GM23338 (cell line): ENCODE measurements around the gene JAKMIP2. TPM values are rescaled to one million over a fixed set of nuclear protein-coding genes. Genes with fewer than 3 reads are reported as not detected.

ENCODE experiments used
- ATAC-seq: fragments of 200-7000 bp; cut with Tn5 transposase; 3 replicates; pipeline ENCODE4 v1.9.1; 2020
- DNase-seq: peaks from one replicate; pipeline ENCODE4 v3.0.0-alpha.2; 2015; ENCODE audit warnings: low spot score
- H2AFZ ChIP-seq: fragments of 200-600 bp; sonication (generic); 2 replicates; pipeline ENCODE4 v1.8.0; 2016; ENCODE audit warnings: antibody characterized with exemption, mild to moderate bottlenecking, moderate library complexity
- H3F3A ChIP-seq: fragments of 200-600 bp; sonication (generic); replicated peaks from 2 replicates; pipeline ENCODE4 v1.8.0; 2017; ENCODE audit warnings: antibody characterized with exemption, mixed run types, low read depth
- H3K27ac ChIP-seq: fragments of 200-600 bp; sonication (generic); 2 replicates; pipeline ENCODE4 v1.6.1; 2016; ENCODE audit warnings: low read depth
- H3K27me3 ChIP-seq: fragments of 200-600 bp; sonication (generic); 2 replicates; pipeline ENCODE4 v1.8.0; 2016; ENCODE audit warnings: mild to moderate bottlenecking, mixed run types, moderate library complexity; ENCODE audit not compliant: insufficient read depth
- H3K36me3 ChIP-seq: fragments of 200-600 bp; sonication (generic); 2 replicates; pipeline ENCODE4 v1.8.0; 2016; ENCODE audit warnings: mild to moderate bottlenecking; ENCODE audit not compliant: insufficient read depth
- H3K4me1 ChIP-seq: fragments of 200-600 bp; sonication (generic); 2 replicates; pipeline ENCODE4 v1.8.0; 2016; ENCODE audit warnings: mild to moderate bottlenecking, moderate library complexity; ENCODE audit not compliant: insufficient read depth
- H3K4me2 ChIP-seq: fragments of 200-600 bp; sonication (generic); 2 replicates; pipeline ENCODE4 v1.7.1; 2017; ENCODE audit warnings: mixed run types
- H3K4me3 ChIP-seq: fragments of 200-600 bp; sonication (generic); 2 replicates; pipeline ENCODE4 v1.6.1; 2016; ENCODE audit warnings: mixed run types
- H3K79me2 ChIP-seq: fragments of 200-600 bp; sonication (generic); replicated peaks from 2 replicates; pipeline ENCODE4 v1.8.0; 2017; ENCODE audit warnings: mild to moderate bottlenecking; ENCODE audit not compliant: insufficient read depth
- H3K9me2 ChIP-seq: fragments of 200-600 bp; sonication (generic); 2 replicates; pipeline ENCODE4 v1.8.0; 2017; ENCODE audit not compliant: insufficient read depth
- H4K20me1 ChIP-seq: fragments of 200-600 bp; sonication (generic); replicated peaks from 2 replicates; pipeline ENCODE4 v1.8.0; 2017; ENCODE audit warnings: mild to moderate bottlenecking; ENCODE audit not compliant: insufficient read depth
- H3K27ac Mint-ChIP-seq: 2 replicates; pipeline ENCODE4 v1.8.0; 2020; ENCODE audit warnings: inconsistent platforms, mild to moderate bottlenecking, moderate library complexity, mixed read lengths
- H3K27me3 Mint-ChIP-seq: 3 replicates; pipeline ENCODE4 v1.8.0; 2022; ENCODE audit warnings: low read depth, mild to moderate bottlenecking, moderate library complexity, mixed read lengths, inconsistent platforms; ENCODE audit not compliant: insufficient read depth, poor library complexity
- H3K36me3 Mint-ChIP-seq: 3 replicates; pipeline ENCODE4 v1.8.0; 2021; ENCODE audit warnings: low read depth, mild to moderate bottlenecking, inconsistent platforms, moderate library complexity, mixed read lengths
- H3K4me1 Mint-ChIP-seq: 3 replicates; pipeline ENCODE4 v1.8.0; 2020; ENCODE audit warnings: mild to moderate bottlenecking, inconsistent platforms, mixed read lengths
- H3K4me3 Mint-ChIP-seq: 3 replicates; pipeline ENCODE4 v1.8.0; 2021; ENCODE audit warnings: moderate library complexity, mild to moderate bottlenecking, inconsistent platforms, mixed read lengths
- H3K9me3 Mint-ChIP-seq: 3 replicates; pipeline ENCODE4 v1.8.0; 2020; ENCODE audit warnings: moderate library complexity, mild to moderate bottlenecking, inconsistent platforms, mixed read lengths
- CREB1 ChIP-seq: fragments of 250-450 bp; sonication (Bioruptor Pico); IDR thresholded peaks from 2 replicates; pipeline ENCODE4 v1.5.0; 2020; ENCODE audit warnings: low read depth, mild to moderate bottlenecking, moderate library complexity
- EZH2 ChIP-seq: fragments of 200-600 bp; sonication (generic); IDR thresholded peaks from one replicate; pipeline ENCODE4 v1.8.0; 2017; ENCODE audit warnings: antibody characterized with exemption, mild to moderate bottlenecking, low read depth; ENCODE audit not compliant: unreplicated experiment
- EZH2phosphoT487 ChIP-seq: fragments of 200-600 bp; sonication (generic); IDR thresholded peaks from one replicate; pipeline ENCODE4 v1.8.1; 2018; ENCODE audit warnings: antibody characterized with exemption; ENCODE audit not compliant: unreplicated experiment
- JUNB ChIP-seq: IDR thresholded peaks from one replicate; pipeline ENCODE4 v1.6.1; 2016; ENCODE audit warnings: antibody characterized with exemption; ENCODE audit not compliant: unreplicated experiment
- NANOG ChIP-seq: IDR thresholded peaks from 2 replicates; pipeline ENCODE4 v1.6.1; 2016; ENCODE audit warnings: antibody characterized with exemption, borderline replicate concordance
- POLR2AphosphoS5 ChIP-seq: IDR thresholded peaks from 2 replicates; pipeline ENCODE4 v1.6.1; 2016; ENCODE audit warnings: antibody characterized with exemption, low read depth
- REST ChIP-seq: IDR thresholded peaks from one replicate; pipeline ENCODE4 v1.6.1; 2018; ENCODE audit warnings: antibody characterized with exemption; ENCODE audit not compliant: unreplicated experiment
- STAT1 ChIP-seq: IDR thresholded peaks from one replicate; pipeline ENCODE4 v1.6.1; 2016; ENCODE audit warnings: antibody characterized with exemption; ENCODE audit not compliant: unreplicated experiment
- ZNF114 ChIP-seq: fragments of 250-450 bp; sonication (Bioruptor Pico); IDR thresholded peaks from 2 replicates; pipeline ENCODE4 v1.5.0; 2020; ENCODE audit warnings: mild to moderate bottlenecking, moderate library complexity
- ZNF331 ChIP-seq: fragments of 250-450 bp; sonication (Bioruptor Pico); IDR thresholded peaks from 2 replicates; pipeline ENCODE4 v1.5.0; 2020; ENCODE audit warnings: low read depth, mild to moderate bottlenecking, moderate library complexity
- ZNF462 ChIP-seq: fragments of 250-450 bp; sonication (Bioruptor Pico); IDR thresholded peaks from 2 replicates; pipeline ENCODE4 v1.5.0; 2020; ENCODE audit warnings: mild to moderate bottlenecking, moderate library complexity
- polyA plus RNA-seq: library from polyadenylated mRNA; unstranded; fragments of >200 nt; fragmentation: Nextera tagmentation; extraction: Ambion mirVana; gene quantifications from 2 replicates; pipeline ENCODE4 v1.2.1, GENCODE V29; 2016
- total RNA-seq: library from RNA; depleted of rRNA; stranded (reverse); fragments of >200 nt; shearing (Covaris generic); gene quantifications from 2 replicates; pipeline ENCODE4 v1.2.3, GENCODE V29; 2014
- TF ChIP-seq, protein P1 (sequence below): IDR thresholded peaks from 2 replicates; pipeline ENCODE4 v1.6.1; 2016; ENCODE audit warnings: antibody characterized with exemption
- TF ChIP-seq, protein P2 (sequence below), 2 experiments: fragments of 200-600 bp in 1 of 2; sonication (generic) in 1 of 2; conservative IDR thresholded peaks; 2 replicates each; pipeline versions ENCODE4 v1.5.1 to v1.6.1; 2016 to 2017; ENCODE audit warnings: antibody characterized with exemption in 2 of 2, low read depth in 2 of 2, mild to moderate bottlenecking in 2 of 2, moderate library complexity in 1 of 2

The JAKMIP2 gene
- total and polyA plus RNA-seq, 2 experiments from 2014 or later: 20.5 to 27.2 TPM

DNA sequence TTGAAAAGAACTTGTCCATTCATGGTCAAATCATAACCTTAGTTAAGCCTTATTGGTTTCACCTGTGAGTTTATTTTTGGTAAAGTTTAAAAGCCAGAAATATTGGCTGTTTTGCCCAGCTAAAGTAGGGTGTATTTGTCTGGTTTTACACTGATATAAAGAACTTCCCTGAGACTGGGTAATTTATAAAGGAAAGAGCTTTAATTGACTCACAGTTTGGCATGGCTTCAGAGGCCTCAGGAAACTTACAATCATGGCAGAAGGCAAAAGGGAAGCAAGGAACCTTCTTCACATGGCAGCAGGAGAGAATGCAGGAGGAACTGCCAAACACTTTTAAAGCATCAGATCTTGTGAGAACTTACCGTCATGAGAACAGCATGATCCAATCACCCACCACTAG is 55.3 kb downstream of the JAKMIP2 start:
- Histone ChIP-seq H4K20me1 (no peaks in the 10 kb centered on the region; the same call in 1 of the 2 replicates), H3K4me1 (peaks cover 14% of the 10 kb centered on the region), H3K79me2 (no peaks in the 10 kb centered on the region), H3K4me3 (no peak overlapping the region), H3K4me2 (no peak overlapping the region), H3K27ac (no peak overlapping the region), H3K27me3 (no peaks in the 10 kb centered on the region), H3F3A (no peaks in the 10 kb centered on the region), H3K36me3 (no peaks in the 10 kb centered on the region), H3K9me2 (no peaks in the 10 kb centered on the region), H2AFZ (no peak overlapping the region)
- Mint-ChIP-seq H3K27ac (no peak overlapping the region), H3K4me1 (peaks cover 17% of the 10 kb centered on the region), H3K27me3 (no peaks in the 10 kb centered on the region), H3K36me3 (peaks cover 9% of the 10 kb centered on the region; the same call in 2 of the 3 replicates), H3K9me3 (no peaks in the 10 kb centered on the region), H3K4me3 (no peak overlapping the region)
- DNase-seq: no peak
- TF ChIP-seq POLR2AphosphoS5 (no peak), REST (no peak), EZH2 (no peak), NANOG (no peak), CREB1 (CRISPR knock-in tag) (no peak), JUNB (no peak), ZNF331 (no peak), EZH2phosphoT487 (no peak), STAT1 (no peak), ZNF462 (CRISPR knock-in tag) (no peak), ZNF114 (CRISPR knock-in tag) (no peak)
- TF ChIP-seq, protein P1, sequence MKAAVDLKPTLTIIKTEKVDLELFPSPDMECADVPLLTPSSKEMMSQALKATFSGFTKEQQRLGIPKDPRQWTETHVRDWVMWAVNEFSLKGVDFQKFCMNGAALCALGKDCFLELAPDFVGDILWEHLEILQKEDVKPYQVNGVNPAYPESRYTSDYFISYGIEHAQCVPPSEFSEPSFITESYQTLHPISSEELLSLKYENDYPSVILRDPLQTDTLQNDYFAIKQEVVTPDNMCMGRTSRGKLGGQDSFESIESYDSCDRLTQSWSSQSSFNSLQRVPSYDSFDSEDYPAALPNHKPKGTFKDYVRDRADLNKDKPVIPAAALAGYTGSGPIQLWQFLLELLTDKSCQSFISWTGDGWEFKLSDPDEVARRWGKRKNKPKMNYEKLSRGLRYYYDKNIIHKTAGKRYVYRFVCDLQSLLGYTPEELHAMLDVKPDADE: no peak
- TF ChIP-seq, protein P2, sequence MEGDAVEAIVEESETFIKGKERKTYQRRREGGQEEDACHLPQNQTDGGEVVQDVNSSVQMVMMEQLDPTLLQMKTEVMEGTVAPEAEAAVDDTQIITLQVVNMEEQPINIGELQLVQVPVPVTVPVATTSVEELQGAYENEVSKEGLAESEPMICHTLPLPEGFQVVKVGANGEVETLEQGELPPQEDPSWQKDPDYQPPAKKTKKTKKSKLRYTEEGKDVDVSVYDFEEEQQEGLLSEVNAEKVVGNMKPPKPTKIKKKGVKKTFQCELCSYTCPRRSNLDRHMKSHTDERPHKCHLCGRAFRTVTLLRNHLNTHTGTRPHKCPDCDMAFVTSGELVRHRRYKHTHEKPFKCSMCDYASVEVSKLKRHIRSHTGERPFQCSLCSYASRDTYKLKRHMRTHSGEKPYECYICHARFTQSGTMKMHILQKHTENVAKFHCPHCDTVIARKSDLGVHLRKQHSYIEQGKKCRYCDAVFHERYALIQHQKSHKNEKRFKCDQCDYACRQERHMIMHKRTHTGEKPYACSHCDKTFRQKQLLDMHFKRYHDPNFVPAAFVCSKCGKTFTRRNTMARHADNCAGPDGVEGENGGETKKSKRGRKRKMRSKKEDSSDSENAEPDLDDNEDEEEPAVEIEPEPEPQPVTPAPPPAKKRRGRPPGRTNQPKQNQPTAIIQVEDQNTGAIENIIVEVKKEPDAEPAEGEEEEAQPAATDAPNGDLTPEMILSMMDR (conservative IDR thresholded peaks at IDR 0.05; ENCODE audit: low read depth in 2 of 2): no peak
- no peak for ATAC-seq
